HG02798 (cell line): ENCODE measurements around the gene CFAP119.

ENCODE experiments used
- ATAC-seq: cut with Tn5 transposase; IDR thresholded peaks from one replicate; pipeline ENCODE4 v1.9.1; 2021; ENCODE audit warnings: mild to moderate bottlenecking; ENCODE audit not compliant: unreplicated experiment, poor library complexity

CFAP119 gene

GRCh38 chr16:30782486-30783279 lies 20.8 kb upstream of the CFAP119 start:
- ATAC-seq, result no peak

- ATAC-seq, result no peak
Measured at GRCh38 chr16:30780549-30780948, 18.7 kb upstream of the CFAP119 start.

GRCh38 chr16:30780021-30780420 lies 18.2 kb upstream of the CFAP119 start:
- no peak for ATAC-seq

GRCh38 chr16:30779596-30779995 lies 17.7 kb upstream of the CFAP119 start:
- ATAC-seq, result no peak

- ATAC-seq, result no peak
Measured at GRCh38 chr16:30778549-30779244, 16.8 kb upstream of the CFAP119 start.

- no peak for ATAC-seq
Measured at GRCh38 chr16:30777591-30778297, 15.9 kb upstream of the CFAP119 start.

GRCh38 chr16:30775392-30776188 lies 13.7 kb upstream of the CFAP119 start:
- peak; percentile 60 for ATAC-seq

DNA sequence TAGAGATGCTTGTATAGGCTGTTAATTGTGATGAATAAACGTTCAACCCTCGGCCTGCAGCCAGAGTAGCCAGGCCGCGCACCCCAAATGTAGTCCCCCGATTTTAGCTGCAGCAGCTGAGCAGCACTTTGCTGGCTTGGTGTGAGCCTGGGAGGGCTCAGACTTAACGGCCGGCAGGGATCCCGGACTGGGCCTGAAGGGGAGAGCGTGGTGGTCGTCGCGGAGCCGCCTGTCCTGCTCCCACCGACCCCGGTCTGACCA lies 13.2 kb upstream of the CFAP119 start:
- peak; percentile 4 for ATAC-seq

- no peak for ATAC-seq
Measured at GRCh38 chr16:30774367-30775130, 12.7 kb upstream of the CFAP119 start.

- no peak for ATAC-seq
Measured at GRCh38 chr16:30773826-30774225, 12.0 kb upstream of the CFAP119 start.

GRCh38 chr16:30771726-30772125 lies 9.9 kb upstream of the CFAP119 start:
- ATAC-seq, result no peak

DNA sequence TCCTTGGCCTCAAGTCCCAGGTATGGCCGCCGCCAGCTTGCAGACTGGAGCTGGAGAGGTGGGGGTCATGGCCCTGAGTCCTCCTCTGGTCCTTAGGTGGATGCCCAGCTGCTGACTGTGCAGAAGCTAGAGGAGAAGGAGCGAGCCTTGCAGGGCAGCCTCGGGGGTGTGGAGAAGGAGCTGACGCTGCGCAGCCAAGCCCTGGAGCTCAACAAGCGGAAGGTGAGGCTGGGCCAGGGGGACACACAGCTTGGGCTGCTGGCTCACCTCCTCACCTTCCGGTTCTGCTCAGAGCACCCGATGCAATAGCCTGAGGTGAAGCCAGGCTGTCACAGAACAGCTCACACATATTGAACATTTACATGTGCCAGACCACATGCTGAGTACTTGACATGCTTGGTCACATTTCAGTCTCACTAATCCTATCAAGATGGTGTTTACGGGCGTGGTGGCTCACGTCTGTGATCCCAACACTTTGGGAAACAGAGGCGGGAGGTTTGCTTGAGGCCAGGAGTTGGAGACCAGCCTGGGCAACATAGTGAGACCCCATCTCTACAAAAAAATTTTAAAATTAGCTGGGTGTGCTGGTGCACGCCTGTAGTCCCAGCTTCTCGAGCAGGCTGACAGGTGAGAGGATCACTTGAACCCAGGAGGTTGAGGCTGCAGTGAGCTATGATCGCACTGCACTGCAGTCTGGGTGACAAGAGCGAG lies 7.7 kb upstream of the CFAP119 start:
- ATAC-seq, result no peak

DNA sequence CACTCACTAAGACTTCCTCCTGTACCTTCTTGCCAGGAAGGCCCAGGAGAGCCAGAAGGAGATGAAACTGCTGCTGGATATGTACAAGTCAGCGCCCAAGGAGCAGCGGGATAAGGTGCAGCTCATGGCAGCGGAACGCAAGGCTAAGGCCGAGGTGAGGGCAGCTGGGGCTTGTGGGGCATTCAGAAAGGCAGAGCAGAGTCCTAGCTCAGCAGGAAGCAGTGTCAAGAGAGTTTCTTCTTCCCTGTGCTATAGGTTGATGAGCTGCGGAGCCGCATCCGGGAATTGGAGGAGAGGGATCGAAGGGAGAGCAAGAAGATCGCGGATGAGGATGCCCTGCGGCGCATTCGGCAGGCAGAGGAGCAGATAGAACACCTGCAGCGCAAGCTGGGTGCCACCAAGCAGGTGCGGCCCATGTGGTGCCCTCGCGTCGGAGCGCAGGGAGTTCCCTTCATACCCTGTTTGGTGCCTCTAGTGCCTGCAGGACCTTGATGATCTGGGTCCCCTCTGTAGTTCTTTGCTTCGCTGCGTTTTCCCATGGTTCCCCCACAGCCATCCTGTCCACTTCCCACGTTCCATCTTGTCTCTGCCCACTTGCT lies 6.8 kb upstream of the CFAP119 start:
- ATAC-seq, result no peak

DNA sequence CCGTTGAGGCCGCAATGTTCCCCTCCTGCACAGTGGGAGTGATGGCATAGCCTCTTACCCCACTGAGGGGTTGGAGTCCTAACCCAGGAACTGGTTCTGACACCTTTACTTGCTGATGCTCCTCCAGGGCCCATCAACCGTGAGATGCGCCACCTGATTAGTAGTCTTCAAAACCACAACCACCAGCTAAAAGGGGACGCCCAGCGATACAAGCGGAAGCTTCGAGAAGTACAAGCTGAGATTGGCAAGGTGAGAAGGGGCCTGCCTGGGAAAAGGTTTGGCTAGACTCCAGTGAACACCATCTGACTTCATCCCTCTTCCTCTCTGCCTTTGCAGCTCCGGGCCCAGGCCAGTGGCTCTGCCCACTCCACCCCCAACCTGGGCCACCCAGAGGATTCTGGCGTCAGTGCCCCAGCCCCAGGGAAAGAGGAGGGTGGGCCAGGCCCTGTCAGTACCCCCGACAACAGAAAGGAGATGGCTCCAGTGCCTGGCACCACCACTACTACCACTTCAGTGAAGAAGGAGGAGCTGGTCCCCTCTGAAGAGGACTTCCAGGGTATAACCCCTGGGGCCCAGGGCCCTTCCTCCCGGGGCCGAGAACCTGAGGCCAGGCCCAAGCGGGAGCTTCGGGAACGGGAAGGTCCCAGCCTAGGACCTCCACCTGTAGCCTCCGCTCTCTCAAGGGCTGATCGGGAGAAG lies 6.1 kb upstream of the CFAP119 start:
- ATAC-seq, result no peak

GRCh38 chr16:30766933-30767284 lies 5.0 kb upstream of the CFAP119 start:
- ATAC-seq, result no peak

GRCh38 chr16:30766206-30766932 lies 4.5 kb upstream of the CFAP119 start:
- no peak for ATAC-seq

DNA sequence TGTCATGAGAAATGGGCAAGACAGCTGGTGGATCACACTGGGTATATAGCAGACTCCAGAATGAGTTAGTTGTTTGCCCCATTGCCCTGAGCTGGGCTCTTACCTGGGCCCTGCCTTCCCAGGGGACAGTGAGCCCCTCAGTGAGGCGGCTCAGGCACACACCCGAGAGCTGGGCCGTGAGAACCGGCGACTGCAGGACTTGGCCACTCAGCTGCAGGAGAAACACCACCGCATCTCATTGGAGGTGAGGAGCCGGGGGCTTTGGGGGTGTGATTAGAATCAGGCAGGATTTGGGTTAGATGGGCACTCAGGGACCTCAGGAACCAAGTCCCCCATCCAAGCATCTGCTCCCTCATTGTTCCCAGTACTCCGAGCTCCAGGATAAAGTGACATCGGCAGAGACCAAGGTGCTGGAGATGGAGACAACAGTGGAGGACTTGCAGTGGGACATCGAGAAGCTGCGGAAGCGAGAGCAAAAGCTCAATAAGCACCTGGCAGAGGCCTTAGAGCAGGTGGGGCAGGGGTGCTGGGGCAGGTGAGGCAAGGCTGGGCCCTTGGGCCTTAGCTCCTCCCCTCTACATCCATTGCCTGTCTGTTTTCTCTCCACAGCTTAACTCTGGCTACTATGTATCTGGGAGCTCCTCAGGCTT lies 3.1 kb upstream of the CFAP119 start:
- no peak for ATAC-seq
